Epithelial cell of esophagus (primary cell): ENCODE measurements around the gene IL12RB2.

Experiments used
- DNase-seq: peaks from one replicate; pipeline ENCODE4 v3.0.0; 2010; ENCODE audit warnings: low read depth
- H3K4me3 ChIP-seq: 2 replicates; pipeline ENCODE4 v1.5.1; 2011; ENCODE audit warnings: mild to moderate bottlenecking, low read length, control low read depth
- CTCF ChIP-seq: IDR thresholded peaks from 2 replicates; pipeline ENCODE4 v1.5.1; 2011; ENCODE audit warnings: low read depth, mild to moderate bottlenecking, low read length, control low read depth, inconsistent platforms; ENCODE audit not compliant: insufficient read depth; ENCODE audit errors: missing control alignments

The IL12RB2 gene

GRCh38 chr1:67345556-67345955 is 37.9 kb downstream of the IL12RB2 start:
- no peak for TF ChIP-seq CTCF
- H3K4me3 ChIP-seq, result no peak overlapping the region
- no peak for DNase-seq

- no peak overlapping the region for H3K4me3 ChIP-seq
- no peak for TF ChIP-seq CTCF
- no peak for DNase-seq
Observed at GRCh38 chr1:67346982-67347381, 39.3 kb downstream of the IL12RB2 start.

GRCh38 chr1:67347688-67348472 is 40.2 kb downstream of the IL12RB2 start:
- TF ChIP-seq CTCF, result peak; percentile 86
- DNase-seq, result peak; percentile 96
- peak overlapping the region; percentile 22 for H3K4me3 ChIP-seq

- peak; percentile 78 for DNase-seq
- no peak overlapping the region for H3K4me3 ChIP-seq
- TF ChIP-seq CTCF, result no peak
Observed at GRCh38 chr1:67348586-67349252, 41.0 kb downstream of the IL12RB2 start.

GRCh38 chr1:67350783-67351182 is 43.1 kb downstream of the IL12RB2 start:
- peak; percentile 72 for DNase-seq
- TF ChIP-seq CTCF, result no peak
- no peak overlapping the region for H3K4me3 ChIP-seq

- DNase-seq, result no peak
- no peak overlapping the region for H3K4me3 ChIP-seq
- no peak for TF ChIP-seq CTCF
Observed at GRCh38 chr1:67352211-67352610, 44.5 kb downstream of the IL12RB2 start.

GRCh38 chr1:67355745-67356424 is 48.2 kb downstream of the IL12RB2 start:
- peak; percentile 91 for DNase-seq
- TF ChIP-seq CTCF, result no peak
- H3K4me3 ChIP-seq, result no peak overlapping the region
